ENCODE results near the gene TFE3.
A peak's percentile ranks its signal among the peaks of the same experiment; 100 is the strongest.

The TFE3 gene, protein sequence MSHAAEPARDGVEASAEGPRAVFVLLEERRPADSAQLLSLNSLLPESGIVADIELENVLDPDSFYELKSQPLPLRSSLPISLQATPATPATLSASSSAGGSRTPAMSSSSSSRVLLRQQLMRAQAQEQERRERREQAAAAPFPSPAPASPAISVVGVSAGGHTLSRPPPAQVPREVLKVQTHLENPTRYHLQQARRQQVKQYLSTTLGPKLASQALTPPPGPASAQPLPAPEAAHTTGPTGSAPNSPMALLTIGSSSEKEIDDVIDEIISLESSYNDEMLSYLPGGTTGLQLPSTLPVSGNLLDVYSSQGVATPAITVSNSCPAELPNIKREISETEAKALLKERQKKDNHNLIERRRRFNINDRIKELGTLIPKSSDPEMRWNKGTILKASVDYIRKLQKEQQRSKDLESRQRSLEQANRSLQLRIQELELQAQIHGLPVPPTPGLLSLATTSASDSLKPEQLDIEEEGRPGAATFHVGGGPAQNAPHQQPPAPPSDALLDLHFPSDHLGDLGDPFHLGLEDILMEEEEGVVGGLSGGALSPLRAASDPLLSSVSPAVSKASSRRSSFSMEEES

DNA sequence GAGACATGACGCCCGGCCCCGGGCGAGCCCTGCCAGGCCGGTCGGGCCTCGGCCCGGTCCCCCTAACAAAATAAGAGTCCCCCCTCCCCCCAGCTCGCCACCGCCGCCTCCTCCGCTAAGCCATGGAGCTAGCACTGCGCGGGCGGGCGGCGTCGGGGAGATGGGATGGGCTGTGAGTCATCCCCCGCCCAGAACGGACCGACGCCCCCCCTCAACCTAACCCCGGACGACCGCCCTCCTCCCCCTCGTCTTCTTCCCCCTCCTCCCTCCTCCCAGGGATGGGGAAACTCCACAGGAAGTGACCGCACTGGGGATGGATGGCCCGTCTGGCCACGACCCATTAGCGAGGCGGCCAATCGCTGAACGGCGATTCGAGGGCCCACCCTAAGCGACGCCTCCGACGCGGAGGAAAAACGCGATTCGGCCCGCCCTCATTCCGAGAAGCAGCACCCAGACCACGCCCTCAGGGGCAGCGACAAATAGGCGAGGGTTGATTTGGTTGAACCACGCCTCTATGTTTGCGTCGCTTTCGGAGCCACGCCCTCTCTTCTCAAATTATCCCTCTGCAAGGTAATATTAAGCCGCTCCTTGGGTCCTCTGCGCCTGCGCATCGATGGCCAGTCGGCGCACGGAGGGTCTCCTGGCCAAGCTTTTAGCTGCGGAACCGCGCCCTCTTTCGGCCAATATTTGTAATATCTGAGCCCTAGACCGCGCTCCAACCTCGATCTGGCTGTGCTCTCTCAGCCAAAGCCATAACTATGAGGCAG lies at the start of gene TFE3:
Gene TFE3, minus strand, starts transcription at position 138 of the 767 bp plus-strand sequence. Its CDS starts 131 bp downstream, at position 7.
- DNase-seq = peak; percentile 76 to 88 (median 80)

DNA sequence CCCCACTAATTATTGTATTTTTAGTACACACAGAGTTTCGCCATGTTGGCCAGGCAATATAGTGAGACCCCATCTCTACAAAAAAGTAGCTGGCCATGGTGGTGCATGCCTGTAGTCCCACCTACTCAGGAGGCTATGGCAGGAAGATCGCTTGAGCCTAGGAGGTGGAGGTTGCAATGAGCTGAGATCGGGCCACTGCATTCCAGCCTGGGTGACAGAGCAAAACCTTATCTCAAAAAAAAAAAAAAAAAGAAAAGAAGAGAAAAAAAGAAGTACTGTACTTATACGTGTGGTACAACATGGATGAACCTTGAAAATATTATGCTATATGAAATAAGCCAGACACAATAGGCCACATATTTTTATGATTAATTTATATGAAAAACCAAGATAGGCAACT lies 46.4 kb upstream of the TFE3 start:
- no peak for DNase-seq

DNA sequence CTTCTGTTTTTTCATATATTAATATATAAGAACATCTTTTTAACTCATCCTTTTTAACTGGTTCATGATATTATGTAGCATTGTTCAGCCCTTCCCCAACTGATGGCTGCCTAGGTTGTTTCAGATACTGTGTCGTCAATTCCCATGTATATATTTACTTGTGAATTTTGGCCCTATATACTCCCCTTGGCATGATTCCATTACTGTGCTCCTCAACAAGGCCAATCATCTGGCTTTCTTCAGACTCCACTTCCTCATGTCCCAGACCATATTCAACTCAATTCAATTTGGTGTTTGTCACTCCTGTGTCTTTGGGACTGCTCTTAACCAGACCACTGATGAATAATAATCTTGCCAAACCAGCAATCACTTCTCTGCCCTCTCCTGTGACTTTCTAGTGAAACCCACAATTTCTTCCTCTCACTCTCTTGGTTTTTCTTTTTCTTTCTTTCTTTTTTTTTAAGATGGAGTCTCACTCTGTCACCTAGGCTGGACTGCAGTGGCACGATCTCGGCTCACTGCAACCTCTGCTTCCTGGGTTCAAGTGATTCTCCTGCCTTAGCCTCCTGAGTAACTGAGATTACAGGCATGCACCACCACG lies 39.2 kb upstream of the TFE3 start:
- DNase-seq = no peak

DNA sequence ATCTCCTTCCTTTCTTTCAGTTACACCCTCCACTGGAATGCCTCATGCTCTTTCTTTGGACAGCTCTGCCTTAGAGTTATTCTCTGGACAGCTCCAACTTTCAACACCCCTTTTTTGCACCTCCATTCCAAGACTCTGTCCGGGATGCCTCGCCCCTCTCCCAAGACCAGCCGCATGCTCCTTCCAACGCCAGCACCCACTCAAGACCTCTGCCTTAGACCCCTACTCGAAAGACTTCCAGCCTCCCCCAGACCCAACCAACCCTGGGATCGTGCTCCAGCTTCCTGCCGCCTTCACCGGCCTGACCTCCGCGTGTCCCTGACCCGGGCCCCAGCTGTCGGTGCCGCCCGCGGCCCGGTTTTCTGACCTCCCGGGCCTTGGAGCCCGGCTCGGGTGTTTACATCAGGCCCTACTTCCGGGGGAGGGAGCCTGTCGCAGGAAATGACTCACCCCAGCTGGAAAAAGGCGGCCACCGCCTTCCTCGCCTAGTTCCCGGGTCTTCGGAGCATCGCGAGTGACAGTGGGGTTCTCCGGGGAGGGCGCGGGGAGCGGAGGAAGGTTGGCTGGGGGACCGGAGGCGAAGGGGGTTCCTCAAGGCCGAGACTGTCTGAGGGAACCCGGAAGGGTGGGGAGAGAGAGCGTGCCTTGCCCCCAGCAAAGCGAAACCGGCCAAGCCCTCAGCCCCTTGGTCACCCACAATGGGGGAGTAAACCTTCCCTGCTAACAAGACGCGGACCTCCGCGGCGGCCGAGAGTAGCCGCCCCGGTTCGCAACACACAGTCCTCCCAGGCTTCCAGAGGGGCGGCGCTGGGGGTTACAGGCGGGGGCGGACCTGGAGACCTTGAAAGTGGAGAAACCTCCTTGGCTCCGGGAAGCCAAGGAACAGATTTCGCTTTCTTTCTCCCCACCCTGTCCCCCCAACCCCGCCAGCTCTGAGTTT lies 36.6 kb upstream of the TFE3 start, which contains the start of gene WDR45:
Gene WDR45, minus strand, starts transcription at position 399 of the 940 bp plus-strand sequence. CDS start 1,792 bp downstream, outside the sequence.
- DNase-seq = peak; percentile 4 to 58 (median 40)

DNA sequence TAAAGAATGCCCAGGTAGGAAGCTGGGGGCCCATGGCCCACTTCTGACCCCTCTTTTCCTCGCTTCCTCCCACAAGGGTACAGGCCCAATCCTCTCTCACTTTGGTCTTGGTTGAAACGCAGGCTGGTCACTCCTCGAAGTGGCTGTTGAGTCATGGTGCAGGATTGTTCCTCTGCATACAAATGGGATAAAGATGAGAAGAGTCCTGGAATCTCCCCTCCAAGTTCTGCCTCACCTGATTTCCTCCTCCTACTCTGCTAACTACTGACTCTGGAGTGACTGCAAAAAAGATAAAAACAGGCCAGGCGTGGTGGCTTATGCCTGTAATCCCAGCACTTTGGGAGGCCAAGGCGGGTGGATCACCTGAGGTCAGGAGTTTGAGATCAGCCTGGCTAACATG lies 34.8 kb upstream of the TFE3 start:
- DNase-seq = no peak

DNA sequence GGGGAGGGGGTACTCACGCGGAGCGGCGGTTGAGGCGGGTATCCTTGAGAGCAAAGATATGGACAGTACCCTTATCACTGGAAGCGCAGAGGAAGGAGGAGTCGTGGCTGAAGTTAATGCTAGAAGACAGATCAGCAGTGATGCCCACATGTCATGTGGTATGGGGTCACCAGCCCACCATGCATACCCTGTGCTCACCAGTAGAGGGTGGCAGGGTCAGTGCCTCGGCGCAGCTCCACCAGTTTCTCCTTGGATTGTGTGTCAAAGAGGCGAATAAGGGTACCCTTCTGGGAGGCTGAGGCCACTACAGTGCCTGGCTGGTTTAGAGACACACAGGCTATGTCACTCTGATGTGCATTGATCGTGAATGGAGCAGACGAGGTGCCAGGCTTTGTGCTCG lies 32.2 kb upstream of the TFE3 start:
- DNase-seq = no peak

DNA sequence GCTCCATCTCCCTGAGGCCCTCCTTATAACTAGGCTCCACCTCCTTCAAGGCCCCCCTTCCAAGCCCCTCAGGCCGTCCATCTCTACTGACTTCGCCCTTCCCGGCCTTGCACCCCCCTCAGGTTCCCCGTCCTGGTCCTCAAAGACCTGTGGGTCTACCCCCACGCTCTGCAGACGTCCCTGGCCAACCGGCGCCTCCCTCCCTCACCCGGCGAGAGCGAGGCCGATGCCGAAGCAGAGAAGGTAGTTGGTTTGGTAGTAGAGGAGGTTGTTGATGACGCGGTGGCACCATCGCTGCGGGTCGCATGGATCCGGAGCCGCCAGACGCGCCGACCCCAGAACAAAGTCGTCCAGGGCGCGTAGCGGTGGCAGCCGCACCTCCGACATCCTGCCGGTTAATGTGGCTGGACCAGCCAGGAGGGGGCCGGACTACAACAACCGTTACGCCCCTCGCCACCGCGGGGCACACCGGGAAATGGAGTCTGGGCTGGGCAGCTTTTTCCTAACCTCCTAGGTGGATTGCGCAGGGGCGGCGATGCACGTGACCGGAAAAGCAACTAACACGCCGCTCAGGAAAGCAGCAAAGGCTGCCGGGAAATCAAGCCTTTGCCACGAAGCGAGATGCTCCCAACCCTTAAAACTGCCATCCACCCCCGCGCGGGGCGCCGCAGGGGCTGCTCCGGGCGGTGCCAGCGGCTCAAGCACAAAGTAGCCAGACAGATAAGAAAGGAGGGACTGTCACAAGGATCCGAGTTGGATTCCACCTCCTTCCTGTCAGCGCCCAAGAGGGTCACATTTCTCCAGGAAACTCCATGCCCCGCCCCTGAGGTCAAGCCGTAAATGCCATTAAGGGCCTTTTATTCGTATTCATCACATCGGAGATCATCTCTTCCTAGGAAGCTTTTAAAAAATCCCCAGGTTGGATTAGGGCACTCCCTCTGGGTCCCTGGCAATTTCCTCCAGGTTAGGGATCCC lies 30.7 kb upstream of the TFE3 start, which contains the start of gene PRAF2:
Gene PRAF2, minus strand, starts transcription at position 402 of the 975 bp plus-strand sequence. Its CDS starts 15 bp downstream, at position 387.
- DNase-seq = peak; percentile 60 to 81 (median 70)

DNA sequence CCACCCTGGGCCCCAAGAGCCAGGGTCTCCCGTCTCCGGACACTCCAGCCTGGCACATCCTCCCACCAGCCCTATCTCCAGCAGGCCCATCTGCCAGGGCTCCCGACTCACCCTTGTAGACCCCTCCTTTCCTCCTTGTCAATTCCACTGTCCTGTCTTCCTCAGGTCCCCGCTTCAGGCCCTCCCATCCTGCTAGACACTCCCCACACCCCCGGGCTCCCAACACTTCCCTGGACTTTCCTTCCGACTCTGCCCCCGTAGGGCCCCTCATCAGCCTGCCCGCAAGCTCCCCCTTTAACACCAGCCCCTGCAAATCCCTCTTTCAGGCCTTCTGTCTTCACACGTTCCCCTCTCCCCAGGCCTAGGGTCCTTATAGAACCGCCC lies 29.5 kb upstream of the TFE3 start:
- no peak for DNase-seq

DNA sequence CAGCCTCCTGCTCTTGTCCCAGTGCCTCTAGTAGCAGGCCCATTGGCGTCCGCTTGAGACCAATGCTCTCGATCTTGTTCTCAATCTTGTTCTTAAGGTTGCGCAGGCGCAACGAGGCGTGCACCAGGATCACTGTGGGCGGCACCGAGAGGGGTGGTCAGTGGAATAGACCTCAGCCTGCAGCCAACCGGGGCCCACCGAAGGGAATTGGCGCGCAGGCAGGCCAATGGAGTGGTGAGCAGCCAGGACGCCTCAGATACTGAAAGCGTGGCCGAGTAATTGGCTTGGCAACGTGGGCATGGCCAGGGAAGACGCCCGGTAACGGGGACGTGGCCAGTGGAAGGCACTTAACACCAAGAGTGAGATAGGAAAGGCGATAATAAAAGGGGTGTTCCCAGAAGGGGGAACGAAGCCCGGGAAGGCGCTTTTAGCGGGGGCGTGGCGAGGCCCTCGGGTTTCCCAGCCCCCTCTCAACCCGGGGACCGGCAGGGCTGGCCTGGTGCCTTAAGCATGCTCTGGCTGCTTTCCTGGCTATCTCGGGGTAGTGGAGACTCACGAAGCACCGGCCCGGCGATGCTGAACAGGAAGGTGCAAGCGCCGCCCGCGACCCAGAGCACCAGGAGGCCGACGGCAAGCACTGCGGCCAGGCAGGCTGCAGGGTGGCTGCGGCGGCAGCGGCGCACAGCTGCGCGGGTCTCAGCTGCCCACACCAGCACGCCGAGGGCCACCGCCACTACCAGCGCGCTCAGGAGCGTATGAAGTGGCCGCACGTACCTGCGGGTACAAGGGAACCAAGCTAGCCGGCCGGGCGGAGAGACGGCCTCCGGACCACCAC lies 28.9 kb upstream of the TFE3 start:
- no peak for DNase-seq

DNA sequence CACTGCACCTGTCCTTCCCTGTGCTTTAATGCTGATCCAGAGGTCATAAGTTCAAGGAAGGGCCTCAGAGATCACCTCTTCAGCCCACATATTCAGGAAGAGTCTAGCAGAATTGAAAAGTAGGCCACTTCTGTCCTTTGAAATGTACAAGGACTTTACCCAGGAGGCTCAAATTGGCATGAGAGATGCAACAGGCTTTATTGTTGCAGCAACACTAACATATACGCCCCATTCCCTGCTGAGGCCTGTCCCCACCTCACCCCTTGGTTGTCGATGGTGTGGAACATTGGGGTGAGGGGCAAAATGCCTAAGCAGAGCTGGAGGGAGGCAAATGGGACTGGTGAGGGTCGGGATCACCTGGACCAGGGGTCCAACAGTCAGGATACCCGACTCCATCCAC lies 27.8 kb upstream of the TFE3 start:
- no peak for DNase-seq

DNA sequence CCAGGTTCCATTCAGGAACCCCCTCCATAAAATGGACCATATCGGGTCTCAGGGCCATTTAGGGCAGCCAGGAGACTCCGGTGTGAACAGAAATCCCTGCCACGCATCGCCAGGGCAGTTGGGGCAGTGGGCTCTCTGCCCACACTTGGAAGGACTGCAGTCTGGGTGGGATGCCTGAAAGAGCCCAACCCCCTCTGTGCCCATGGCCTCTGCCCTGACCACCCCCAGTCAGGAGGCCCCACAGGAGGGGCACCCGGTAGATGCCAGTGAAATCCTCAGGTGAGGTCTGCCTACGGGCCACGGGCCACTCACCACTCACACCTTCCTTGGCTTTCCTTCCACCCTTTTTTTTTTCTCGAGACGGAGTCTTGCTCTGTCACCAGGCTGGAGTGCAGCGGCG lies 25.9 kb upstream of the TFE3 start:
- DNase-seq = no peak

DNA sequence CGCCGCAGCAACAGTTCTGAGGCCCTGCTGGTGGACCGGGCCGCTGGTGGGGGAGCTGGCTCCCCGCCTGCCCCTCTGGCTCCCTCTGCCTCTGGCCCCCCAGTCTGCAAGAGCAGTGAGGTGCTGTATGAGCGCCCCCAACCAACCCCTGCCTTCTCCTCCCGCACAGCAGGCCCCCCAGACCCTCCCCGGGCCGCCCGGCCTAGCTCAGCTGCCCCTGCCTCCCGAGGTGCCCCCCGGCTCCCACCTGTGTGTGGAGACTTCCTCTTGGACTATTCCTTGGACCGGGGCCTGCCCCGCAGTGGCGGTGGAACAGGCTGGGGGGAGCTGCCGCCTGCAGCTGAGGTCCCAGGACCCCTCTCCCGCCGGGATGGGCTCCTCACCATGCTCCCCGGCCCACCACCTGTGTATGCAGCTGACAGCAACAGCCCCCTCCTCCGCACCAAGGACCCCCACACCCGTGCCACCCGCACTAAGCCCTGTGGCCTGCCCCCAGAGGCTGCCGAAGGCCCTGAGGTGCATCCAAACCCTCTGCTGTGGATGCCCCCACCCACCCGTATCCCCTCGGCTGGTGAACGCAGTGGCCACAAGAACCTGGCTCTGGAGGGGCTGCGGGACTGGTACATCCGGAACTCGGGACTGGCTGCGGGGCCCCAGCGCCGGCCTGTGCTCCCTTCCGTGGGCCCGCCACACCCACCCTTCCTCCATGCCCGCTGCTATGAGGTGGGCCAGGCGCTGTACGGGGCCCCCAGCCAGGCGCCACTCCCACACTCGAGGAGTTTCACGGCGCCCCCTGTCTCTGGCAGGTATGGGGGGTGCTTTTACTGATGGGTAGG lies 24.3 kb upstream of the TFE3 start:
- no peak for DNase-seq

DNA sequence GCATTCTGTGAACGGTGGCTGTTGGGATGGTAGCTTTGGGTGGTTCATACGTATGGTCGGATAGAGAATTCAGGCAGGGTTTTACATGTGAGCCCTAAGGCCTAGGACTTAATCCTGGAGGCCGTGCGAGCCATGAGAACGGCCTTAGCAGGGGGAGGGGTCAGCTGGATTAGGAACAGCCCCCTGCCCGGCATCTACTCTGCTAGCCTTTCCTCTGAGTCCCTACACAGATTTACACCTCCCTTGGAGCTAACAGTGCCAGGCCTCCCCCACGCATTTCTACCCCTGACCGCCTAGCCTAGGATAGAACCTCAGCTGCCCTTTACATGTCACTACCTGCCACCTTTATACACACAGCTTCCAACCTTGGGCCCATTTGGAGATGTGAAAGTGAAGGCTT lies 23.5 kb upstream of the TFE3 start:
- no peak for DNase-seq

DNA sequence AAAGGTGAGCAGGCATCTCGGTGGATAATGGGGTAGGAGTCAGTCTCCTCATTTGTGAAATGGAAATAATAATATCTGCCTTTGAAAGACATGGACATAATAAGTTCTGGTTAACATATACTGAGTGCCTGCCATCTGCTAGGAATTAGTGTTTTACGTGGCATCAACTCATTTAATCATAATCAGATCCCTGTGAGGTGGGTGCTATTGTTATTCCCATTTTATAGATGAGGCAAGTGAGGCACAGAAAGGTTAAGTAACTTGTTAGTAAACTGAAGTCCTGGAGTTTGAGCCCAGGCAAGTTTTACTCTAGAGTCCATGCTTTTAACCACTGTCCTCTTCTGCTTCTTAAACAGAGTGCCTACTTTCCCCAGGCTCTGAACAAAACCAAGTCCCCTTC lies 23.1 kb upstream of the TFE3 start:
- DNase-seq = no peak

DNA sequence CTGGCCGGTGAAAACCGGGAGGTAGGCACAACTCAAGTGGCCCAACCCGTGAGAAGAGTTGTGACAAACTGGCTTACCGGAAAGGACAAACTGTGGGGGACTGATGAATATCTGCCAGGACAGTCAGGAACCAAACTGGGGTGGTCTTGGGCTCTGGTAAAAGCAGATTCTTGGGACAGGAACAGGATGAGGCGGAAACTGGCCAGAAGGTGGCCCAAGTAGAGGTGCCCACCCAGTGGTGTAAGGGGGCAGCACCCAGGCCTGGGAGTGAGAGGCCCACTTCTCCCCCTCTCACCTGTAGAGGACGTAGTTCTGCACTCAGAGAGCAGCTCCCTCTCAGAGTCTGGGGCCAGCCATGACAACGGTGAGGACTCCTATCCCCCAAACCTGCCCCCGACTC lies 21.6 kb upstream of the TFE3 start:
- no peak for DNase-seq

DNA sequence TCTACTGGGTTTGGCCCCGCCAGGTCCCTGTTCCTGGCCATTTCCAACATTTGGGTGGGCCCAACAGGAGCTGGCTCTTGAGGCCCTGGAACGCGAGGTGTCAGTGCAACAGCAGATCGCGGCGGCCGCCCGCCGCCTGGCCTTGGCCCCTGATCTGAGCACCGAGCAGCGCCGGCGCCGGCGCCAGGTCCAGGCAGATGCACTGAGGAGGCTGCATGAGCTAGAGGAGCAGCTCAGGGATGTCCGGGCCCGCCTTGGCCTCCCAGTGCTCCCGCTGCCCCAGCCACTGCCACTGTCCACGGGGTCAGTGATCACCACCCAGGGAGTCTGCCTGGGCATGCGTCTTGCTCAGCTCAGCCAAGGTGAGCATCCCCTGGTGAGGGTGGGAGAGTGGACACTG lies 21.1 kb upstream of the TFE3 start:
- no peak for DNase-seq

DNA sequence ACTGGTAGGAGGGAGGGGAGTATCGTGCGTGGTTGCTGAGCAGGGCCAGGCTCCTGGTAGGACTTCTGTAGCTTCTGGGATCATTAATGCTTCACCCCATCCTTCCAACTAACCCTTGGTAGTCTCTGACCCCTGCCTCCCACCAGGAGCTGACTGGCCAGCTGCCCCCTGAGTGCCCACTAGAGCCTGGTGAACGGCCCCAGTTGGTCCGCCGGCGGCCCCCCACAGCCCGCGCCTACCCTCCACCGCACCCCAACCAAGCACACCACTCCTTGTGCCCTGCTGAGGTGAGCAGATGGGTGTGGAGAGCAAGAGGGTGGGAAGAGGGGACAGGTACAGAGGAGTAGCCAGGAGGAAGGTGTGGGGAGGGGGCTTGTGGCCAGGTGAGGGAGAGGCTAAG lies 20.6 kb upstream of the TFE3 start:
- DNase-seq = no peak

DNA sequence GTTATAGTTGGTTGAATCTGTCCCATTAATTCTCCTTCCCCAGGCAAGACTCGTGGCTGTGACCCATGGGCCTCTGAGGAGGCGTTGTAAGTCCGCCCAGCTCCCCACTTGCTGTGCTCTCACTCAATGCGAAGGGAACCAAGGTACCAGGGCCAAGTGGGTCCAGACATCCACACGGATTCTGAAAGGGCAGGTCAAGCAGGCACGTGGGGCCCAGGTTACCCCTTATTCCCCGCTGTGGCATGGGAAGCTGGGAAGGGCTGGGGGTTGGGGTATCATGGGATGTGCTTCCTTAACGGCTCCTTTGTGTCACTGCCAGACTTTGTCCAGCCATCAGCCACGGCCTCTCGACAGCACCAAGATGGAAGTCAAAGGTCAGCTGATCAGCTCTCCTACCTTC lies 18.8 kb upstream of the TFE3 start:
- no peak for DNase-seq

DNA sequence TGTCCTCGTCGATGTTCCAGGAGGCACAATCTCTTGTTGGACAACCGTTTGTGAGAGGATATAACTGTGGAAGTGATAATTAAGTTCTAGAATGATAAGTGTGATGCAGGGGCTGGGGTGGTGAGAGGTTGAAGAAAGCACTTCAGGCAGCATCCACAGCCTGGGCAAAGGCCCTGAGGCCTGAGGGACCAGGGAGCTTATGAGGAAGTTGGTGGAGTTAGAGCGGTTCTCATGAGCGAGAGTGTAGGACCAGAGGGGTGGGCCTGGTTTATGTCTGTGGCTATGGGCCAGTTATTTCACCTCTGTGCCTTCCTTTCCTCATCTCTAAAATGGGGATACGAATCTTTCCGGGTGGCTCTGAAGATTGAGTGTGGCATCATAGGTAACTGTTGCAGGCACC lies 18.3 kb upstream of the TFE3 start:
- DNase-seq = no peak

Data from activated naive CD4-positive, alpha-beta T cell (primary cell).